Measurements from ENCODE around the gene LRRTM4. TPM values are rescaled to one million over a fixed set of nuclear protein-coding genes. Genes with fewer than 3 reads are reported as not detected.
A peak's percentile ranks its signal among the peaks of the same experiment; 100 is the strongest.

LRRTM4 gene
- total and polyA plus RNA-seq, 8 donors: 0.38 to 3.3 (median 2.0) TPM

- Histone ChIP-seq H3K9me3 (peaks cover 0 to 2% of the 10 kb centered on the region in 2 donors), H3K27ac (no peak overlapping the region), H3K36me3 (no peaks in the 10 kb centered on the region), H3K27me3 (no peaks in the 10 kb centered on the region), H3K4me3 (no peak overlapping the region), H3K4me1 (no peaks in the 10 kb centered on the region)
- no peak for TF ChIP-seq CTCF (IDR thresholded peaks at IDR 0.05)
- no peak for ATAC-seq
- intact Hi-C loops (cut with DNase I): no loop called here
- DNase-seq: no peak
These were observed 508.2 kb downstream of the LRRTM4 start for GRCh38 chr2:77013953-77014352.

- H3K27me3 ChIP-seq: no peaks in the 10 kb centered on the region
- peaks cover 0 to 2% of the 10 kb centered on the region in 2 donors for H3K9me3 ChIP-seq
- H3K27ac ChIP-seq: no peak overlapping the region
- ATAC-seq (no peak), DNase-seq (no peak)
- TF ChIP-seq CTCF (IDR thresholded peaks at IDR 0.05): no peak
- no peaks in the 10 kb centered on the region for H3K4me1 ChIP-seq
- H3K4me3 ChIP-seq: no peak overlapping the region
- no peaks in the 10 kb centered on the region for H3K36me3 ChIP-seq
- intact Hi-C loops (cut with DNase I): no loop called here
These were observed 508.7 kb downstream of the LRRTM4 start for GRCh38 chr2:77013457-77013856.

- no peaks in the 10 kb centered on the region for H3K27me3 ChIP-seq
- ATAC-seq (peak; percentile 39), DNase-seq (no peak)
- H3K4me3 ChIP-seq: no peak overlapping the region
- no peaks in the 10 kb centered on the region for H3K4me1 ChIP-seq
- no peaks in the 10 kb centered on the region for H3K9me3 ChIP-seq
- TF ChIP-seq CTCF (IDR thresholded peaks at IDR 0.05): no peak
- H3K27ac ChIP-seq: no peak overlapping the region
- H3K36me3 ChIP-seq: no peaks in the 10 kb centered on the region
- intact Hi-C loops (cut with DNase I): no loop called here
These were observed 512.9 kb downstream of the LRRTM4 start for GRCh38 chr2:77009307-77009706.

GRCh38 chr2:77008853-77009252, 513.3 kb downstream of the LRRTM4 start:
- no peak for DNase-seq
- ATAC-seq: no peak
- Histone ChIP-seq H3K27me3 (no peaks in the 10 kb centered on the region), H3K4me1 (no peaks in the 10 kb centered on the region), H3K9me3 (no peaks in the 10 kb centered on the region), H3K27ac (no peak overlapping the region), H3K36me3 (no peaks in the 10 kb centered on the region), H3K4me3 (no peak overlapping the region)
- intact Hi-C loops (cut with DNase I): no loop called here
- no peak for TF ChIP-seq CTCF (IDR thresholded peaks at IDR 0.05)

GRCh38 chr2:77007686-77008085, 514.5 kb downstream of the LRRTM4 start:
- intact Hi-C loops (cut with DNase I): no loop called here
- no peak for TF ChIP-seq CTCF (IDR thresholded peaks at IDR 0.05)
- H3K36me3 ChIP-seq: no peaks in the 10 kb centered on the region
- DNase-seq: no peak
- H3K27me3 ChIP-seq: no peaks in the 10 kb centered on the region
- ATAC-seq: no peak
- H3K9me3 ChIP-seq: no peaks in the 10 kb centered on the region
- H3K4me3 ChIP-seq: no peak overlapping the region
- no peak overlapping the region for H3K27ac ChIP-seq
- H3K4me1 ChIP-seq: no peaks in the 10 kb centered on the region

All from left lung (tissue), 10 donors.